ENCODE results near the gene POU3F3. TPM values are rescaled to one million over a fixed set of nuclear protein-coding genes. Genes with fewer than 3 reads are reported as not detected.

Gene POU3F3
- total RNA-seq, 1 donor from 2014 or later, result 0.35 TPM

DNA sequence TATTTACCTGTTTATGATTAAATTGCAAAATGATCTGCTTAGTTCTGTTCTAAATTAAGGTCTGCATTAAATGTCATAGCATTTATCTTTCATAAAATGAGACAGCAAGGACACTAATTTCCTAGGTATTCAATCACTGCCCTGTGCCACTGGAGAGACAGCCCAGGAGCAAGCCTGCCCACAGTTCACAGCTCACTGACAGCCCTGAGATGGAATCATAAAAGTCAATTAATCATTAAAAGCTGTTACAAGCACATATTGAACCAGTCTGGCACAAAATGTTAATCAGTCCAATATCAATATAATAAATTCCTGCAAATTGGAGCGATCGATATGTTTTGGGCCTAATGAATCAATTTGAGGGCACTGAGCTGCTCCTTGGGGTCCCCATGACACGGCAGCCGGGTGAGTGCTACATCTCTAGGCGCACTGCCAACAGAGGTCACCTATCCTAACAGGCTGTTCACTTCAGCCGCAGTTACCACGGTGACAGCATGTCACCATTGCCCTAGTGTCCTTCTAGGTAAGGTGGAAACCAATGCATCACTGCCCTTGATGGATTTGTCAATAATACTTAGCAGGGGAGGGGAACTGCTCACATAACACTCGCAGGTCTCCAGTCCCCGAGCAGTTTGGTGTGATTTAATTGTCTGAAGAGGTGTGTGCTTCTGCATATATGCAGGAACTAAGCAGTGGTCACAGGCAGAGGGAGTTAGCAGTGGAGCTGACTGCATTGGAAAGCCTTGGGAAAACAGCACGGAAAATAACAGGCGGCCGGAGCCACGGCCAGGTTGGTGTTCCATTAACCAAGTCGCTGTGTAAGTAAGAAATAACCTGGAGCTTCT is 47.3 kb downstream of the POU3F3 start:
- DNase-seq (ENCODE audit: extremely low read depth, low read depth, low spot score), result no peak

GRCh38 chr2:104902317-104902716 is 48.4 kb downstream of the POU3F3 start:
- DNase-seq (ENCODE audit: extremely low read depth, low read depth, low spot score), result no peak

Other genes starting within 250 kb of the POU3F3 start
- 16.0 and 16.8 TPM in 2 replicates for gene MRPS9, start 184.0 kb downstream of the POU3F3 start, total RNA-seq